ENCODE measurements around the gene TUBA4B. TPM values are rescaled to one million over a fixed set of nuclear protein-coding genes. Genes with fewer than 3 reads are reported as not detected.
A peak's percentile ranks its signal among the peaks of the same experiment; 100 is the strongest.

The TUBA4B gene
- total RNA-seq, 4 donors from 2014 or later, result not detected

- H3K4me3 ChIP-seq, result no peak overlapping the region
- no peaks in the 10 kb centered on the region for H3K36me3 ChIP-seq
- intact Hi-C loops (cut with DNase I; ENCODE audit: low total_unique reads) (loop anchor here (10.0 kb wide), 1 partner anchor 73 kb away; the partner anchor contains the start of genes ANKZF1 and ATG9A), in situ Hi-C loops (cut with MboI; ENCODE audit: low pct_ligation_motif_present in 1 of 4, low pct_unique_long_range_greater_than_20kb in 1 of 4, low sequenced_read_pairs in 3 of 4) (loop anchor here (10.0 to 25.0 kb wide), 3 partner anchors 123 to 243 kb away; partner anchors contain the start of genes SLC23A3 (in 3 of the 4), CNPPD1 (in 2 of the 4), RETREG2 (in 2 of the 4) and NHEJ1 (in 1 of the 4))
- TF ChIP-seq, protein P1, sequence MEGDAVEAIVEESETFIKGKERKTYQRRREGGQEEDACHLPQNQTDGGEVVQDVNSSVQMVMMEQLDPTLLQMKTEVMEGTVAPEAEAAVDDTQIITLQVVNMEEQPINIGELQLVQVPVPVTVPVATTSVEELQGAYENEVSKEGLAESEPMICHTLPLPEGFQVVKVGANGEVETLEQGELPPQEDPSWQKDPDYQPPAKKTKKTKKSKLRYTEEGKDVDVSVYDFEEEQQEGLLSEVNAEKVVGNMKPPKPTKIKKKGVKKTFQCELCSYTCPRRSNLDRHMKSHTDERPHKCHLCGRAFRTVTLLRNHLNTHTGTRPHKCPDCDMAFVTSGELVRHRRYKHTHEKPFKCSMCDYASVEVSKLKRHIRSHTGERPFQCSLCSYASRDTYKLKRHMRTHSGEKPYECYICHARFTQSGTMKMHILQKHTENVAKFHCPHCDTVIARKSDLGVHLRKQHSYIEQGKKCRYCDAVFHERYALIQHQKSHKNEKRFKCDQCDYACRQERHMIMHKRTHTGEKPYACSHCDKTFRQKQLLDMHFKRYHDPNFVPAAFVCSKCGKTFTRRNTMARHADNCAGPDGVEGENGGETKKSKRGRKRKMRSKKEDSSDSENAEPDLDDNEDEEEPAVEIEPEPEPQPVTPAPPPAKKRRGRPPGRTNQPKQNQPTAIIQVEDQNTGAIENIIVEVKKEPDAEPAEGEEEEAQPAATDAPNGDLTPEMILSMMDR (IDR thresholded peaks at IDR 0.05), result no peak
- no peak for DNase-seq
- H3K9me3 ChIP-seq, result no peaks in the 10 kb centered on the region
- H3K4me1 ChIP-seq, result peaks cover 3 to 20% (median 12%) of the 10 kb centered on the region in 4 donors
- H3K27me3 ChIP-seq, result peaks cover 36% of the 10 kb centered on the region
- 59 to 81% methylated on average over 4 to 14 of the region's 14 CpGs for WGBS, 2 donors (ENCODE audit: low coverage in 1 of 2)
- no peak overlapping the region for H3K27ac ChIP-seq
These were observed 44.9 kb downstream of the TUBA4B start for GRCh38 chr2:219297766-219298456.

GRCh38 chr2:219298759-219299371 is 45.8 kb downstream of the TUBA4B start:
- Histone ChIP-seq H3K4me3 (no peak overlapping the region), H3K4me1 (peaks cover 3 to 19% (median 12%) of the 10 kb centered on the region in 4 donors), H3K36me3 (no peaks in the 10 kb centered on the region), H3K9me3 (no peaks in the 10 kb centered on the region), H3K27me3 (peaks cover 43% of the 10 kb centered on the region), H3K27ac (no peak overlapping the region)
- intact Hi-C loops (cut with DNase I; ENCODE audit: low total_unique reads) (loop anchor here (10.0 kb wide), 1 partner anchor 74 kb away; the partner anchor contains the start of genes ANKZF1 and ATG9A), in situ Hi-C loops (cut with MboI; ENCODE audit: low pct_ligation_motif_present in 1 of 4, low pct_unique_long_range_greater_than_20kb in 1 of 4, low sequenced_read_pairs in 3 of 4) (loop anchor here (10.0 to 25.0 kb wide), 3 partner anchors 124 to 244 kb away; partner anchors contain the start of genes SLC23A3 (in 3 of the 4), CNPPD1 (in 2 of the 4), RETREG2 (in 2 of the 4) and NHEJ1 (in 1 of the 4))
- peak; percentile 93 for DNase-seq
- TF ChIP-seq POLR2AphosphoS5 (IDR thresholded peaks at IDR 0.05) (no peak), POLR2A (IDR thresholded peaks at IDR 0.05) (no peak), EP300 (IDR thresholded peaks at IDR 0.05; ENCODE audit: low read depth) (no peak)
- TF ChIP-seq, protein P1 (IDR thresholded peaks at IDR 0.05), result peak; percentile 96 to 100 (median 100)
- whole genome bisulfite sequencing, 2 donors (ENCODE audit: low coverage in 1 of 2), result 29% methylated on average over 12 of the region's 15 CpGs; no CpG with 5 or more reads in 1 of the 2 donors

DNA sequence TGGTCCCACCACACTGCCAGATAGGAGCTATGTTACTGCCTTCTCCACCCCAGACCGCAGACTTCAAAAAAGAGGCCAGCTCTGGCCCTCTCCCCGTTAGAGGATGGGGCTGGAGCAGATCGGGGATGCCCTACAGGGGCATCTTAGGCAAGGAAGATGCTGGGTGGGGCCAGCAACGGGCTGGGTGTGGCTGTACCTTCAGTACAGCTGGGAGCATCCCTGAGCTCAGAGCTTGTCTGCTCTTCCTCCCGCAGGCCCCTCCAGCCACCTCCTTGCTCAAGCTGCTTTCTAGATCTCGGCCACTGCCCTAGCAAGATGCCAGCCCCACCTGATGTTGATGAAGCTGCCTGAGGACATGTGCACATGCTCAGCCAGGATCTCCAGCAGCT is 46.3 kb downstream of the TUBA4B start:
- intact Hi-C loops (cut with DNase I; ENCODE audit: low total_unique reads), result loop anchor here (10.0 kb wide), 1 partner anchor 75 kb away; the partner anchor contains the start of genes ANKZF1 and ATG9A
- H3K36me3 ChIP-seq, result no peaks in the 10 kb centered on the region
- peaks cover 43% of the 10 kb centered on the region for H3K27me3 ChIP-seq
- no peak overlapping the region for H3K27ac ChIP-seq
- no peaks in the 10 kb centered on the region for H3K9me3 ChIP-seq
- no peak for TF ChIP-seq POLR2A (IDR thresholded peaks at IDR 0.05)
- no peak for TF ChIP-seq EP300 (IDR thresholded peaks at IDR 0.05; ENCODE audit: low read depth)
- TF ChIP-seq, protein P1 (IDR thresholded peaks at IDR 0.05), result no peak
- TF ChIP-seq POLR2AphosphoS5 (IDR thresholded peaks at IDR 0.05), result no peak
- in situ Hi-C loops (cut with MboI; ENCODE audit: low pct_ligation_motif_present in 1 of 4, low pct_unique_long_range_greater_than_20kb in 1 of 4, low sequenced_read_pairs in 3 of 4), result loop anchor here (10.0 to 25.0 kb wide), 3 partner anchors 125 to 245 kb away; partner anchors contain the start of genes SLC23A3 (in 3 of the 4), CNPPD1 (in 2 of the 4), RETREG2 (in 2 of the 4) and NHEJ1 (in 1 of the 4)
- no peak for DNase-seq
- H3K4me3 ChIP-seq, result no peak overlapping the region
- H3K4me1 ChIP-seq, result peaks cover 3 to 14% (median 9%) of the 10 kb centered on the region in 4 donors
- 75% methylated on average over 6 of the region's 6 CpGs; no CpG with 5 or more reads in 1 of the 2 donors for WGBS, 2 donors (ENCODE audit: low coverage in 1 of 2)

- no peak overlapping the region for H3K27ac ChIP-seq
- peaks cover 43% of the 10 kb centered on the region for H3K27me3 ChIP-seq
- H3K9me3 ChIP-seq, result no peaks in the 10 kb centered on the region
- intact Hi-C loops (cut with DNase I; ENCODE audit: low total_unique reads), result loop anchor here (5.0 kb wide), 1 partner anchor 243 kb away; no protein-coding TSS in a partner anchor
- no peak overlapping the region for H3K4me3 ChIP-seq
- no peak for DNase-seq
- H3K4me1 ChIP-seq, result peaks cover 3 to 9% (median 4%) of the 10 kb centered on the region in 4 donors
- H3K36me3 ChIP-seq, result no peaks in the 10 kb centered on the region
- TF ChIP-seq POLR2AphosphoS5 (IDR thresholded peaks at IDR 0.05), result no peak
- no peak for TF ChIP-seq EP300 (IDR thresholded peaks at IDR 0.05; ENCODE audit: low read depth)
- TF ChIP-seq, protein P1 (IDR thresholded peaks at IDR 0.05), result no peak
- TF ChIP-seq POLR2A (IDR thresholded peaks at IDR 0.05), result no peak
- 67% methylated on average over 5 of the region's 5 CpGs; no CpG with 5 or more reads in 1 of the 2 donors for WGBS, 2 donors (ENCODE audit: low coverage in 1 of 2)
- in situ Hi-C loops (cut with MboI; ENCODE audit: low pct_ligation_motif_present in 1 of 4, low pct_unique_long_range_greater_than_20kb in 1 of 4, low sequenced_read_pairs in 3 of 4), result loop anchor here in 3 of 4 donors (10.0 to 25.0 kb wide), 2 partner anchors 145 to 263 kb away; partner anchors contain the start of gene CFAP65 (in 2 of the 3)
These were observed 47.0 kb downstream of the TUBA4B start for GRCh38 chr2:219300022-219300421.
